Measurements from ENCODE around the gene TTBK1. TPM values are rescaled to one million over a fixed set of nuclear protein-coding genes. Genes with fewer than 3 reads are reported as not detected.
A peak's percentile ranks its signal among the peaks of the same experiment; 100 is the strongest.

Gene TTBK1
- total and polyA plus RNA-seq, 10 of the 15 experiments (the other 5 are each of a cell fraction or from before 2014, with no cell fraction given), result 0.05 to 0.27 TPM; not detected in 8

DNA sequence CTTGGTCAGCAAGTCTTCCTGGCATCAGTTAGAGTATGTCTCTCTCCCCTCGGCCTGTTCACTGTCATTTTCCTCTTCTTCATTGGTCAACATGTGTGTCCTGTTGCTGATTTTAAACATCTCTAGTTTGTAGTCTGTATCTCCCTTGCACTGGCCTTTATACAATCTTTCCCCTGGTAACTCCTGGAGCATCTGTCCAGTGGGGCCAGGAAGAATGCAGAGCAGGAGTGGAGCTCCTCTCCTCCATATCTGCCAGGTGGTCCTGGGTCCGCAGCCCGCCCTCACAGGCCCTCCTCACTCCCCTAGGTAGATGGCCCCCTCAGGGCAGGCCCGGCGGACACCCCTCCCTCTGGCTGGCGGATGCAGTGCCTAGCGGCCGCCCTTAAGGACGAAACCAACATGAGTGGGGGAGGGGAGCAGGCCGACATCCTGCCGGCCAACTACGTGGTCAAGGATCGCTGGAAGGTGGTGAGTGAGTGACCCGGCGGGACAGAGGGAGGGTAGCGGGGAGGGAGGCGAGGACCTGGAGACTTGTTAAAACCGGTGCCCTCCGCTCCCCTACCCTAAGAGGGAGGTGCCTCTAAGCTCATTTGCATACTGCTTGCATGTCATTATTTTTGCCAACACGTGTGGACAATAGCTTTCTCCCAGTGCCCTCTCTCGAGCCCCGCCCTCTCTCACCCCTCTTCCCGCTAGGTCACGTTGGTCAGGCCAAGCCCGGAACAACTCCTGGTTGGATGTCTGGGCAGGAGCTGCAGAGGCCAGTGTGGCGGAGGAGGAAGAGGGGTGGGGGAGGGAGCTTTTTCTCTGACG is 3.2 kb downstream of the TTBK1 start (continued):
- peak; percentile 21; the same call in 1 of the 2 replicates for TF ChIP-seq ZNF217 (IDR thresholded peaks at IDR 0.05)
- TF ChIP-seq, protein P1, sequence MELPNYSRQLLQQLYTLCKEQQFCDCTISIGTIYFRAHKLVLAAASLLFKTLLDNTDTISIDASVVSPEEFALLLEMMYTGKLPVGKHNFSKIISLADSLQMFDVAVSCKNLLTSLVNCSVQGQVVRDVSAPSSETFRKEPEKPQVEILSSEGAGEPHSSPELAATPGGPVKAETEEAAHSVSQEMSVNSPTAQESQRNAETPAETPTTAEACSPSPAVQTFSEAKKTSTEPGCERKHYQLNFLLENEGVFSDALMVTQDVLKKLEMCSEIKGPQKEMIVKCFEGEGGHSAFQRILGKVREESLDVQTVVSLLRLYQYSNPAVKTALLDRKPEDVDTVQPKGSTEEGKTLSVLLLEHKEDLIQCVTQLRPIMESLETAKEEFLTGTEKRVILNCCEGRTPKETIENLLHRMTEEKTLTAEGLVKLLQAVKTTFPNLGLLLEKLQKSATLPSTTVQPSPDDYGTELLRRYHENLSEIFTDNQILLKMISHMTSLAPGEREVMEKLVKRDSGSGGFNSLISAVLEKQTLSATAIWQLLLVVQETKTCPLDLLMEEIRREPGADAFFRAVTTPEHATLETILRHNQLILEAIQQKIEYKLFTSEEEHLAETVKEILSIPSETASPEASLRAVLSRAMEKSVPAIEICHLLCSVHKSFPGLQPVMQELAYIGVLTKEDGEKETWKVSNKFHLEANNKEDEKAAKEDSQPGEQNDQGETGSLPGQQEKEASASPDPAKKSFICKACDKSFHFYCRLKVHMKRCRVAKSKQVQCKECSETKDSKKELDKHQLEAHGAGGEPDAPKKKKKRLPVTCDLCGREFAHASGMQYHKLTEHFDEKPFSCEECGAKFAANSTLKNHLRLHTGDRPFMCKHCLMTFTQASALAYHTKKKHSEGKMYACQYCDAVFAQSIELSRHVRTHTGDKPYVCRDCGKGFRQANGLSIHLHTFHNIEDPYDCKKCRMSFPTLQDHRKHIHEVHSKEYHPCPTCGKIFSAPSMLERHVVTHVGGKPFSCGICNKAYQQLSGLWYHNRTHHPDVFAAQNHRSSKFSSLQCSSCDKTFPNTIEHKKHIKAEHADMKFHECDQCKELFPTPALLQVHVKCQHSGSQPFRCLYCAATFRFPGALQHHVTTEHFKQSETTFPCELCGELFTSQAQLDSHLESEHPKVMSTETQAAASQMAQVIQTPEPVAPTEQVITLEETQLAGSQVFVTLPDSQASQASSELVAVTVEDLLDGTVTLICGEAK (IDR thresholded peaks at IDR 0.05; ENCODE audit: borderline replicate concordance), result no peak
- TF ChIP-seq RAD21 (IDR thresholded peaks at IDR 0.05; ENCODE audit: insufficient read depth, low read depth, low read length), result no peak
- TF ChIP-seq, protein P2, sequence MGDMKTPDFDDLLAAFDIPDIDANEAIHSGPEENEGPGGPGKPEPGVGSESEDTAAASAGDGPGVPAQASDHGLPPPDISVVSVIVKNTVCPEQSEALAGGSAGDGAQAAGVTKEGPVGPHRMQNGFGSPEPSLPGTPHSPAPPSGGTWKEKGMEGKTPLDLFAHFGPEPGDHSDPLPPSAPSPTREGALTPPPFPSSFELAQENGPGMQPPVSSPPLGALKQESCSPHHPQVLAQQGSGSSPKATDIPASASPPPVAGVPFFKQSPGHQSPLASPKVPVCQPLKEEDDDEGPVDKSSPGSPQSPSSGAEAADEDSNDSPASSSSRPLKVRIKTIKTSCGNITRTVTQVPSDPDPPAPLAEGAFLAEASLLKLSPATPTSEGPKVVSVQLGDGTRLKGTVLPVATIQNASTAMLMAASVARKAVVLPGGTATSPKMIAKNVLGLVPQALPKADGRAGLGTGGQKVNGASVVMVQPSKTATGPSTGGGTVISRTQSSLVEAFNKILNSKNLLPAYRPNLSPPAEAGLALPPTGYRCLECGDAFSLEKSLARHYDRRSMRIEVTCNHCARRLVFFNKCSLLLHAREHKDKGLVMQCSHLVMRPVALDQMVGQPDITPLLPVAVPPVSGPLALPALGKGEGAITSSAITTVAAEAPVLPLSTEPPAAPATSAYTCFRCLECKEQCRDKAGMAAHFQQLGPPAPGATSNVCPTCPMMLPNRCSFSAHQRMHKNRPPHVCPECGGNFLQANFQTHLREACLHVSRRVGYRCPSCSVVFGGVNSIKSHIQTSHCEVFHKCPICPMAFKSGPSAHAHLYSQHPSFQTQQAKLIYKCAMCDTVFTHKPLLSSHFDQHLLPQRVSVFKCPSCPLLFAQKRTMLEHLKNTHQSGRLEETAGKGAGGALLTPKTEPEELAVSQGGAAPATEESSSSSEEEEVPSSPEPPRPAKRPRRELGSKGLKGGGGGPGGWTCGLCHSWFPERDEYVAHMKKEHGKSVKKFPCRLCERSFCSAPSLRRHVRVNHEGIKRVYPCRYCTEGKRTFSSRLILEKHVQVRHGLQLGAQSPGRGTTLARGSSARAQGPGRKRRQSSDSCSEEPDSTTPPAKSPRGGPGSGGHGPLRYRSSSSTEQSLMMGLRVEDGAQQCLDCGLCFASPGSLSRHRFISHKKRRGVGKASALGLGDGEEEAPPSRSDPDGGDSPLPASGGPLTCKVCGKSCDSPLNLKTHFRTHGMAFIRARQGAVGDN (IDR thresholded peaks at IDR 0.05), result peak; percentile 37; the same call in 1 of the 2 replicates
- 0 out of 2 replicates have a peak, but pooled peaks have one; percentile 56 for TF ChIP-seq SIN3A (IDR thresholded peaks at IDR 0.05; ENCODE audit: low read depth, low read length)
- TF ChIP-seq MTA3 (IDR thresholded peaks at IDR 0.05; ENCODE audit: borderline replicate concordance, low read length), result no peak
- TF ChIP-seq SPI1 (IDR thresholded peaks at IDR 0.05; ENCODE audit: borderline replicate concordance, insufficient read depth, low read depth, low read length), result no peak
- TF ChIP-seq RBBP5 (conservative IDR thresholded peaks at IDR 0.05), result no peak
- no peak for TF ChIP-seq PML (IDR thresholded peaks at IDR 0.05; ENCODE audit: low read length)
- TF ChIP-seq, protein P3, sequence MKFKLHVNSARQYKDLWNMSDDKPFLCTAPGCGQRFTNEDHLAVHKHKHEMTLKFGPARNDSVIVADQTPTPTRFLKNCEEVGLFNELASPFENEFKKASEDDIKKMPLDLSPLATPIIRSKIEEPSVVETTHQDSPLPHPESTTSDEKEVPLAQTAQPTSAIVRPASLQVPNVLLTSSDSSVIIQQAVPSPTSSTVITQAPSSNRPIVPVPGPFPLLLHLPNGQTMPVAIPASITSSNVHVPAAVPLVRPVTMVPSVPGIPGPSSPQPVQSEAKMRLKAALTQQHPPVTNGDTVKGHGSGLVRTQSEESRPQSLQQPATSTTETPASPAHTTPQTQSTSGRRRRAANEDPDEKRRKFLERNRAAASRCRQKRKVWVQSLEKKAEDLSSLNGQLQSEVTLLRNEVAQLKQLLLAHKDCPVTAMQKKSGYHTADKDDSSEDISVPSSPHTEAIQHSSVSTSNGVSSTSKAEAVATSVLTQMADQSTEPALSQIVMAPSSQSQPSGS (IDR thresholded peaks at IDR 0.05; ENCODE audit: low read length), result no peak
- no peak for TF ChIP-seq LARP7 (IDR thresholded peaks at IDR 0.05)
- TF ChIP-seq CHD1 (IDR thresholded peaks at IDR 0.05; ENCODE audit: low read depth, low read length), result no peak
- no peak for TF ChIP-seq RCOR1 (conservative IDR thresholded peaks at IDR 0.05; ENCODE audit: low read depth, low read length)
- TF ChIP-seq BHLHE40 (IDR thresholded peaks at IDR 0.05; ENCODE audit: borderline replicate concordance in 1 of 2, low read depth in 2 of 2, low read length in 1 of 2), result peak in 1 of 2 experiments; percentile 10; a peak in 1 of 4 replicates

All from GM12878 (cell line).